ENCODE measurements around the gene TMEM26.
"Not testable (repeated sequence)": the region's sequence is repeated elsewhere in the genome, so short reads cannot be mapped to it uniquely, and the experiment has no call there.

TMEM26 gene

DNA sequence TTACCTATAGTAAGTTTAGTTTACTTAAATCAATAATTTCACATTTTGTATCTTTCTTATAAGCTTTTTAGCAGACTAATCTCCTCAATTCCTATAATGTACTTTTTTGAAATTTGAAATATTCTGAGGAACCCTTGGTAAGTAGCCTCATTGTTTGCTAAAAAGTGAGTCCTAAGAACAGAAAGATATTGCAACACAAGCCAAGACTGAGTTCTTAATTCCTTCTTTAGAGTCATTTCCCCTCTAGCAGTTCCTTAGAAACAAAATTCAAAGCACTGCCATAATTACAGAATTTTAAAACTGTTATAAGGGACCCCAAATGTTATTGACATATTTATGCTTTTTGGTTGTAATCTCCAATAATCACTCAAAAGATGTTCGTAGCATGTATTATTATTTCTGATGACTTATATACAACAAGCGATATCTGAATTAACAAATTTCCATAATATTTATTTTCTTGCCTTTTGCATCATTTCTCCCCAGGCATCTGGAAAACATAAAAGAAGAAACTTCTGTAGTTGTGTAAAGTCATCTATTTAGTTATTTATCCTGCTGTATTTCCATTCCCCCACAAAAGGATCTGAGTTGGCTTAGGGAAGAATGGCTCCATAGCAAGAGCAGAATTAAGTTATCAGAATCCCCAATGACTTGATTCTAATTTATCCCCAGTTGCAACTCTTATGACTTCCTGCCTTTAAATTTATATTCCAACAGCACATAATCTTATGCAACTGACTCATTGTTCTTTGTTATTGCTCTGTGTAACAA is 67.8 kb downstream of the TMEM26 start:
- no peaks in the 10 kb centered on the region for H3K4me1 ChIP-seq (ENCODE audit: insufficient read depth, low read length, poor library complexity, severe bottlenecking)
- 0 out of 2 replicates have a peak overlapping the region, but pooled peaks have one; percentile 27 for H2AFZ ChIP-seq (ENCODE audit: low read length)
- no peak overlapping the region for H3K4me3 ChIP-seq (ENCODE audit: low read length, poor library complexity, severe bottlenecking)
- TF ChIP-seq EZH2phosphoT487 (IDR thresholded peaks at IDR 0.05; ENCODE audit: borderline replicate concordance), result no peak
- TF ChIP-seq, protein P1, sequence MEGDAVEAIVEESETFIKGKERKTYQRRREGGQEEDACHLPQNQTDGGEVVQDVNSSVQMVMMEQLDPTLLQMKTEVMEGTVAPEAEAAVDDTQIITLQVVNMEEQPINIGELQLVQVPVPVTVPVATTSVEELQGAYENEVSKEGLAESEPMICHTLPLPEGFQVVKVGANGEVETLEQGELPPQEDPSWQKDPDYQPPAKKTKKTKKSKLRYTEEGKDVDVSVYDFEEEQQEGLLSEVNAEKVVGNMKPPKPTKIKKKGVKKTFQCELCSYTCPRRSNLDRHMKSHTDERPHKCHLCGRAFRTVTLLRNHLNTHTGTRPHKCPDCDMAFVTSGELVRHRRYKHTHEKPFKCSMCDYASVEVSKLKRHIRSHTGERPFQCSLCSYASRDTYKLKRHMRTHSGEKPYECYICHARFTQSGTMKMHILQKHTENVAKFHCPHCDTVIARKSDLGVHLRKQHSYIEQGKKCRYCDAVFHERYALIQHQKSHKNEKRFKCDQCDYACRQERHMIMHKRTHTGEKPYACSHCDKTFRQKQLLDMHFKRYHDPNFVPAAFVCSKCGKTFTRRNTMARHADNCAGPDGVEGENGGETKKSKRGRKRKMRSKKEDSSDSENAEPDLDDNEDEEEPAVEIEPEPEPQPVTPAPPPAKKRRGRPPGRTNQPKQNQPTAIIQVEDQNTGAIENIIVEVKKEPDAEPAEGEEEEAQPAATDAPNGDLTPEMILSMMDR (conservative IDR thresholded peaks at IDR 0.05; ENCODE audit: low read length), result no peak
- H3K4me2 ChIP-seq (ENCODE audit: low read depth, low read length, poor library complexity, severe bottlenecking), result no peak overlapping the region
- no peaks in the 10 kb centered on the region for H3K79me2 ChIP-seq (ENCODE audit: insufficient read depth, low read length)
- no peak overlapping the region for H3K9ac ChIP-seq (ENCODE audit: low read depth, low read length, poor library complexity, severe bottlenecking)
- no peaks in the 10 kb centered on the region for H4K20me1 ChIP-seq (ENCODE audit: insufficient read depth, low read length, poor library complexity, severe bottlenecking)
- H3F3A ChIP-seq (ENCODE audit: low read depth), result no peaks in the 10 kb centered on the region
- no peaks in the 10 kb centered on the region for H3K9me2 ChIP-seq (replicated peaks; ENCODE audit: low read depth, low read length)
- H3K9me3 ChIP-seq (ENCODE audit: insufficient read depth, low read depth, low read length), result no peaks in the 10 kb centered on the region
- no peaks in the 10 kb centered on the region for H3K27me3 ChIP-seq (ENCODE audit: insufficient read depth, low read length, poor library complexity, severe bottlenecking)
- H3K36me3 ChIP-seq (ENCODE audit: insufficient read depth, low read length), result no peaks in the 10 kb centered on the region

DNA sequence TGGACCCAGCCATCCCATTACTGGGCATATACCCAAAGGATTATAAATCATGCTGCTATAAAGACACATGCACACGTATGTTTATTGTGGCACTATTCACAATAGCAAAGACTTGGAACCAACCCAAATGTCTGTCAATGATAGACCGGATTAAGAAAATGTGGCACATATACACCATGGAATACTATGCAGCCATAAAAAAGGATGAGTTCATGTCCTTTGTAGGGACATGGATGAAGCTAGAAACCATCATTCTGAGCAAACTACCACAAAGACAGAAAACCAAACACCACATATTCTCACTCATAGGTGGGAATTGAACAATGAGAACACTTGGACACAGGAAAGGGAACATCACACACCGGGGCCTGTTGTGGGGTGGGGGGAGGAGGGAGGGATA is 72.0 kb downstream of the TMEM26 start:
- H3K4me3 ChIP-seq (ENCODE audit: low read length, poor library complexity, severe bottlenecking); H3K27me3 ChIP-seq (ENCODE audit: insufficient read depth, low read length, poor library complexity, severe bottlenecking); H3K4me1 ChIP-seq (ENCODE audit: insufficient read depth, low read length, poor library complexity, severe bottlenecking); H3K9me2 ChIP-seq (replicated peaks; ENCODE audit: low read depth, low read length); H3F3A ChIP-seq (ENCODE audit: low read depth); H3K36me3 ChIP-seq (ENCODE audit: insufficient read depth, low read length); H3K4me2 ChIP-seq (ENCODE audit: low read depth, low read length, poor library complexity, severe bottlenecking); H3K79me2 ChIP-seq (ENCODE audit: insufficient read depth, low read length); H2AFZ ChIP-seq (ENCODE audit: low read length); H4K20me1 ChIP-seq (ENCODE audit: insufficient read depth, low read length, poor library complexity, severe bottlenecking); H3K9ac ChIP-seq (ENCODE audit: low read depth, low read length, poor library complexity, severe bottlenecking); H3K9me3 ChIP-seq (ENCODE audit: insufficient read depth, low read depth, low read length): not testable (repeated sequence)

DNA sequence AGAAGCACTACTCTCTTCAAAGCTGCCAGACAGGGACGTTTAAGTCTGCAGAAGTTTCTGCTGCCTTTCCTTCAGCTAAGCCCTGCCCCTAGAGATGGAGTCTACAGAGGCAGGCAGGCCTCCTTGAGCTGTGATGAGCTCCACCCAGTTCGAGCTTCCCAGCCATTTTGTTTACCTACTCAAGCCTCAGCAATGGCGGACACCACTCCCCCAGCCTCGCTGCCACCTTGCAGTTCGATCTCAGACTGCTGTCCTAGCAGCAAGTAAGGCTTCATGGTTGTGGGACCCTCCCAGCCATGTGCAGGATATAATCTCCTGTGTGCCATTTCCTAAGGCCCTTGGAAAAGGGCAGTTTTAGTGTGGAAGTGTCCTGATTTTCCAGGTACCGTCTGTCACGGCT is 74.3 kb downstream of the TMEM26 start:
- H3K79me2 ChIP-seq (ENCODE audit: insufficient read depth, low read length), result no peaks in the 10 kb centered on the region
- no peaks in the 10 kb centered on the region for H3K9me3 ChIP-seq (ENCODE audit: insufficient read depth, low read depth, low read length)
- H4K20me1 ChIP-seq (ENCODE audit: insufficient read depth, low read length, poor library complexity, severe bottlenecking), result no peaks in the 10 kb centered on the region
- H3K27me3 ChIP-seq (ENCODE audit: insufficient read depth, low read length, poor library complexity, severe bottlenecking), result no peaks in the 10 kb centered on the region
- H3K4me1 ChIP-seq (ENCODE audit: insufficient read depth, low read length, poor library complexity, severe bottlenecking), result no peaks in the 10 kb centered on the region
- no peak overlapping the region for H3K4me3 ChIP-seq (ENCODE audit: low read length, poor library complexity, severe bottlenecking)
- no peaks in the 10 kb centered on the region for H3F3A ChIP-seq (ENCODE audit: low read depth)
- TF ChIP-seq EZH2phosphoT487 (IDR thresholded peaks at IDR 0.05; ENCODE audit: borderline replicate concordance), result no peak
- TF ChIP-seq, protein P1 (conservative IDR thresholded peaks at IDR 0.05; ENCODE audit: low read length), result no peak
- H2AFZ ChIP-seq (ENCODE audit: low read length), result no peak overlapping the region
- H3K9ac ChIP-seq (ENCODE audit: low read depth, low read length, poor library complexity, severe bottlenecking), result no peak overlapping the region
- no peaks in the 10 kb centered on the region for H3K9me2 ChIP-seq (replicated peaks; ENCODE audit: low read depth, low read length)
- no peaks in the 10 kb centered on the region for H3K36me3 ChIP-seq (ENCODE audit: insufficient read depth, low read length)
- H3K4me2 ChIP-seq (ENCODE audit: low read depth, low read length, poor library complexity, severe bottlenecking), result no peak overlapping the region

DNA sequence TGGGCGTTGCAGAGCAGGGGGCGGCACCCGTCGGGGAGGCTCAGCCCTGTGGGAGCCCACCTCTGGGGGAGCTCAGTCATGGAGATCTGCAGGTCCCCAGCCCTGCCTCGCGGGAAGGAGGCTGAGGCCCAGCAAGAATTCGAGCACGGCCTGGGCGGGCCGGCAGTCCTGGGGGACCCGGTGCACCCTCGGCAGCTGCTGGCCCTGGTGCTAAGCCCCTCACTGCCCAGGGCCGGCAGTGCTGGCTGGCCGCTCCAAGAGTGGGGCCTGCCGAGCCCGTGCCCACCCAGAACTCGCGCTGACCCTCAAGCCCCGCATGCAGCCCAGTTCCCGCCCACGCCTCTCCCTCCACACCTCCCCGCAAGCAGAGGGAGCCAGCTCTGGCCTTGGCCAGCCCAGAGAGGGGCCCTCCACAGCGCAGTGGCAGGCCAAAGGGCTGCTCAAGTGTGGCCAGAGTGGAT is 76.2 kb downstream of the TMEM26 start:
- TF ChIP-seq EZH2phosphoT487 (IDR thresholded peaks at IDR 0.05; ENCODE audit: borderline replicate concordance), result no peak
- TF ChIP-seq, protein P1 (conservative IDR thresholded peaks at IDR 0.05; ENCODE audit: low read length), result no peak
- no peaks in the 10 kb centered on the region for H3K9me3 ChIP-seq (ENCODE audit: insufficient read depth, low read depth, low read length)
- H3K4me3 ChIP-seq (ENCODE audit: low read length, poor library complexity, severe bottlenecking), result no peak overlapping the region
- H2AFZ ChIP-seq (ENCODE audit: low read length), result no peak overlapping the region
- no peaks in the 10 kb centered on the region for H4K20me1 ChIP-seq (ENCODE audit: insufficient read depth, low read length, poor library complexity, severe bottlenecking)
- H3F3A ChIP-seq (ENCODE audit: low read depth), result no peaks in the 10 kb centered on the region
- H3K4me1 ChIP-seq (ENCODE audit: insufficient read depth, low read length, poor library complexity, severe bottlenecking), result no peaks in the 10 kb centered on the region
- no peak overlapping the region for H3K4me2 ChIP-seq (ENCODE audit: low read depth, low read length, poor library complexity, severe bottlenecking)
- H3K9me2 ChIP-seq (replicated peaks; ENCODE audit: low read depth, low read length), result no peaks in the 10 kb centered on the region
- no peaks in the 10 kb centered on the region for H3K79me2 ChIP-seq (ENCODE audit: insufficient read depth, low read length)
- no peaks in the 10 kb centered on the region for H3K36me3 ChIP-seq (ENCODE audit: insufficient read depth, low read length)
- H3K9ac ChIP-seq (ENCODE audit: low read depth, low read length, poor library complexity, severe bottlenecking), result no peak overlapping the region
- H3K27me3 ChIP-seq (ENCODE audit: insufficient read depth, low read length, poor library complexity, severe bottlenecking), result no peaks in the 10 kb centered on the region
